ENCODE results near the gene GTPBP2. TPM values are rescaled to one million over a fixed set of nuclear protein-coding genes. Genes with fewer than 3 reads are reported as not detected.
A peak's percentile ranks its signal among the peaks of the same experiment; 100 is the strongest.

The GTPBP2 gene
- total RNA-seq, 1 experiment from 2014 or later: 144 TPM

GRCh38 chr6:43582911-43583310, 46.2 kb downstream of the GTPBP2 start:
- no peak for DNase-seq (ENCODE audit: extremely low read depth, low read depth)

GRCh38 chr6:43579171-43579570, 49.9 kb downstream of the GTPBP2 start:
- DNase-seq (ENCODE audit: extremely low read depth, low read depth): no peak

GRCh38 chr6:43578748-43579147, 50.3 kb downstream of the GTPBP2 start:
- DNase-seq (ENCODE audit: extremely low read depth, low read depth): no peak

GRCh38 chr6:43575772-43576551, 53.1 kb downstream of the GTPBP2 start, which contains the start of the genes POLH and XPO5:
Gene POLH (plus strand): TSS chr6:43576185. CDS start chr6:43582320, 6,135 bp downstream.
Gene XPO5 (minus strand): TSS chr6:43576038. CDS start chr6:43575864, 174 bp downstream.
- DNase-seq (ENCODE audit: extremely low read depth, low read depth): peak; percentile 86

- DNase-seq (ENCODE audit: extremely low read depth, low read depth): peak; percentile 2
These were observed 53.8 kb downstream of the GTPBP2 start for GRCh38 chr6:43575105-43575771.

GRCh38 chr6:43572015-43572414, 57.0 kb downstream of the GTPBP2 start:
- no peak for DNase-seq (ENCODE audit: extremely low read depth, low read depth)

- DNase-seq (ENCODE audit: extremely low read depth, low read depth): peak; percentile 15
These were observed 58.1 kb downstream of the GTPBP2 start for GRCh38 chr6:43570876-43571441.

Other genes with a start within 250 kb of the GTPBP2 start
- 6.9 and 9.1 TPM in 2 replicates for gene ABCC10, start 201.7 kb downstream of the GTPBP2 start, total RNA-seq (2014; rRNA removed; shearing (Covaris generic))
- not detected in 2 replicates for gene DLK2, start 173.7 kb downstream of the GTPBP2 start, total RNA-seq (2014; rRNA removed; shearing (Covaris generic))
- gene TJAP1, start 151.7 kb downstream of the GTPBP2 start, total RNA-seq (2014; rRNA removed; shearing (Covaris generic)): 21.2 and 21.3 TPM in 2 replicates
- gene LRRC73, start 118.9 kb downstream of the GTPBP2 start, total RNA-seq (2014; rRNA removed; shearing (Covaris generic)): 0.25 and 0.26 TPM in 2 replicates
- 62.4 and 69.1 TPM in 2 replicates for gene YIPF3, start 112.3 kb downstream of the GTPBP2 start, total RNA-seq (2014; rRNA removed; shearing (Covaris generic))
- 36.4 and 39.5 TPM in 2 replicates for gene POLR1C, start 112.2 kb downstream of the GTPBP2 start, total RNA-seq (2014; rRNA removed; shearing (Covaris generic))
- 55.3 and 56.2 TPM in 2 replicates for gene XPO5, start 53.2 kb downstream of the GTPBP2 start, total RNA-seq (2014; rRNA removed; shearing (Covaris generic))
- 8.3 and 8.7 TPM in 2 replicates for gene POLH, start 53.1 kb downstream of the GTPBP2 start, total RNA-seq (2014; rRNA removed; shearing (Covaris generic))
- 23.9 and 24.1 TPM in 2 replicates for gene MAD2L1BP, start 6.6 kb upstream of the GTPBP2 start, total RNA-seq (2014; rRNA removed; shearing (Covaris generic))
- 0.42 and 0.61 TPM in 2 replicates for gene RSPH9, start 15.8 kb upstream of the GTPBP2 start, total RNA-seq (2014; rRNA removed; shearing (Covaris generic))
- gene MRPS18A, start 58.5 kb upstream of the GTPBP2 start, total RNA-seq (2014; rRNA removed; shearing (Covaris generic)): 54.1 and 66.0 TPM in 2 replicates
- 73.7 and 85.5 TPM in 2 replicates for gene VEGFA, start 140.9 kb upstream of the GTPBP2 start, total RNA-seq (2014; rRNA removed; shearing (Covaris generic))